ENCODE data around the gene RNF11.

Gene RNF11

DNA sequence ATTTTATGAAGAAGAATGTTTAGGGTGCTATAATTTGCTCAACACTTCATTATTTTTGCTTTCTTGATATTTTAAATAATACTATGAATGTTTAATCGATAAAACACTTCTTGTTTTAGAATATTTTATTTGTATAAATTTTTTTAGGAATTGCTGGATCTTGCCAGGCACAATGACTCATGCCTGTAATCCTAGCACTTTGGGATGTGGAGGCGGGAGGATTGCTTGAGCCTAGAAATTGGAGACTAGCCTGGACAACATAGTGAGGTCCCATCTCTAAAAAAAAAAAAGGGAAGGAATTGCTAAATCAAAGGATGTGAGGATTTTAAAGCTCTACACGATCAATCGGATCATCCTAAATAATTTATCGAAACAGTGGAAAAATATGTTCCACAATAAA lies 17.6 kb downstream of the RNF11 start:
- TF ChIP-seq FOXK2 (IDR thresholded peaks at IDR 0.05), result no peak
- ChIA-PET CTCF (no interaction called here), POLR2A (no interaction called here)
- DNase-seq (ENCODE audit: extremely low spot score), result no peak

DNA sequence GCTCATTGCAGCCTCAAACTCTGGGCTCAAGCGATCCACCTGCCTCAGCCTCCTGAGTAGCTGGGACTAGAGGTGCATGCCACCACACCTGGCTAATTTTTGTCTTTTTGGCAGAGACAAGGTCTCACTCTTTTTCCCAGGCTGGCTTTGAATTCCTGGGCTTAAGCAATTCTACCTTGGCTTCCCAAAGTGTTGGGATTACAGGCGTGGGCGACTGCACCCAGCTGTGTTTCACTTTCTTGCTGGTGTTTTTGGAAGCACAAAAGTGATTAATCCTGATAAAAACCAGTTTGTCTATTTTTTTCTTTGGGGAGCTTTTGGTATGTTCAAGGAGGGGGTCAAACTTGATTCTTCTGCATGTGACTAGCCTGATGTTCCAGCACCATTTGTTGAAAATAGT lies 19.3 kb downstream of the RNF11 start:
- POLR2A ChIA-PET, result interaction anchor here (0.8 kb wide), 1 partner anchor 19 kb away, joined by 3 read pairs; the partner anchor contains the start of gene RNF11
- CTCF ChIA-PET, result interaction anchor here (0.6 to 1.0 kb wide), 2 partner anchors 14 to 463 kb away, joined by 3 to 6 read pairs; no protein-coding TSS in a partner anchor
- no peak for DNase-seq (ENCODE audit: extremely low spot score)
- TF ChIP-seq SUZ12 (IDR thresholded peaks at IDR 0.05), result no peak
- TF ChIP-seq, protein P1, sequence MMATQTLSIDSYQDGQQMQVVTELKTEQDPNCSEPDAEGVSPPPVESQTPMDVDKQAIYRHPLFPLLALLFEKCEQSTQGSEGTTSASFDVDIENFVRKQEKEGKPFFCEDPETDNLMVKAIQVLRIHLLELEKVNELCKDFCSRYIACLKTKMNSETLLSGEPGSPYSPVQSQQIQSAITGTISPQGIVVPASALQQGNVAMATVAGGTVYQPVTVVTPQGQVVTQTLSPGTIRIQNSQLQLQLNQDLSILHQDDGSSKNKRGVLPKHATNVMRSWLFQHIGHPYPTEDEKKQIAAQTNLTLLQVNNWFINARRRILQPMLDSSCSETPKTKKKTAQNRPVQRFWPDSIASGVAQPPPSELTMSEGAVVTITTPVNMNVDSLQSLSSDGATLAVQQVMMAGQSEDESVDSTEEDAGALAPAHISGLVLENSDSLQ (IDR thresholded peaks at IDR 0.05), result no peak
- no peak for TF ChIP-seq FOXM1 (IDR thresholded peaks at IDR 0.05; ENCODE audit: borderline replicate concordance)
- no peak for TF ChIP-seq SP1 (IDR thresholded peaks at IDR 0.05)
- TF ChIP-seq LEF1 (IDR thresholded peaks at IDR 0.05; ENCODE audit: borderline replicate concordance), result no peak
- TF ChIP-seq ZNF384 (IDR thresholded peaks at IDR 0.05), result no peak
- no peak for TF ChIP-seq CTBP1 (IDR thresholded peaks at IDR 0.05; ENCODE audit: borderline replicate concordance)
- no peak for TF ChIP-seq BHLHE40 (IDR thresholded peaks at IDR 0.05; ENCODE audit: borderline replicate concordance)
- no peak for TF ChIP-seq ELF4 (IDR thresholded peaks at IDR 0.05)
- no peak for TF ChIP-seq ARNT (IDR thresholded peaks at IDR 0.05)
- no peak for TF ChIP-seq TARDBP (IDR thresholded peaks at IDR 0.05)
- no peak for TF ChIP-seq FOXA1 (IDR thresholded peaks at IDR 0.05)
- TF ChIP-seq L3MBTL2 (conservative IDR thresholded peaks at IDR 0.05), result no peak
- TF ChIP-seq FOXK2 (IDR thresholded peaks at IDR 0.05), result no peak
- TF ChIP-seq NFRKB (IDR thresholded peaks at IDR 0.05), result no peak
- TF ChIP-seq HDGF (IDR thresholded peaks at IDR 0.05; ENCODE audit: borderline replicate concordance), result no peak

DNA sequence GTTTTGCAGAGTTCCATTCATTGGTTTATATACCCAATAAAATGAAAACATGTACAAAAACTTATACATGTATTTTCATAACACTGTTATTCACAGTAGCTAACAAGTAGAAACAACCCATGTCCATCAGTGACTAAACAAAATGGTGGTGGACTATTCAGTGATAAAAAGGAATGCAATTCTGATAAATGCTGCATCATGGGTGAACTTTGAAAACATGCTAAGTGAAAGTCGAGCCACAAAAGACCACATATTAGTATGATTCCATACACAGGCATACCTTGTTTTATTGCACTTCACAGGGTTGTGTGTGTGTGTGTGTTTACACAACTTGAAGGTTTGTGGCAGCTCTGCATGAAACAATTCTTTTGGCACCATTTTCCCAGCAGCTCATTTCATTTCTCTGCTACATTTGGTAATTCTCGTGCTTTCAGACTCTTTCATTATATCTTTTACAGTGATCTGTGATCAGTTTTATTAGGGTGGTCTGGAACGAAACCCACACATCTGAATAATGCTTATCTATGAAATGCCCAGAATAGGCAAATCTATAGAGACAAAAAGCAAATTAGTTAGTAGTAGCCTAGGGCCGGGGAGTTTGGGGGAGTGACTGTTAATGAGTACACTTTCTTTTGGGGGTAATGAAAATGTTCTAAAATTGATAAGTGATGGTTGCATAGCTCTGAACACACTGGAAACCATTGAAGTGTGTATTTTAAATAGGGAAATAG lies 27.2 kb downstream of the RNF11 start:
- ChIA-PET CTCF (no interaction called here), POLR2A (interaction anchor here (1.0 kb wide), 1 partner anchor 28 kb away, joined by 3 read pairs; the partner anchor contains the start of gene RNF11)
- no peak for TF ChIP-seq CTBP1 (IDR thresholded peaks at IDR 0.05; ENCODE audit: borderline replicate concordance)
- TF ChIP-seq SUZ12 (IDR thresholded peaks at IDR 0.05), result no peak
- TF ChIP-seq, protein P1 (IDR thresholded peaks at IDR 0.05), result no peak
- TF ChIP-seq HDGF (IDR thresholded peaks at IDR 0.05; ENCODE audit: borderline replicate concordance), result no peak
- no peak for TF ChIP-seq FOXK2 (IDR thresholded peaks at IDR 0.05)
- TF ChIP-seq ELF4 (IDR thresholded peaks at IDR 0.05), result no peak
- TF ChIP-seq L3MBTL2 (conservative IDR thresholded peaks at IDR 0.05), result no peak
- no peak for TF ChIP-seq LEF1 (IDR thresholded peaks at IDR 0.05; ENCODE audit: borderline replicate concordance)
- DNase-seq (ENCODE audit: extremely low spot score), result no peak

DNA sequence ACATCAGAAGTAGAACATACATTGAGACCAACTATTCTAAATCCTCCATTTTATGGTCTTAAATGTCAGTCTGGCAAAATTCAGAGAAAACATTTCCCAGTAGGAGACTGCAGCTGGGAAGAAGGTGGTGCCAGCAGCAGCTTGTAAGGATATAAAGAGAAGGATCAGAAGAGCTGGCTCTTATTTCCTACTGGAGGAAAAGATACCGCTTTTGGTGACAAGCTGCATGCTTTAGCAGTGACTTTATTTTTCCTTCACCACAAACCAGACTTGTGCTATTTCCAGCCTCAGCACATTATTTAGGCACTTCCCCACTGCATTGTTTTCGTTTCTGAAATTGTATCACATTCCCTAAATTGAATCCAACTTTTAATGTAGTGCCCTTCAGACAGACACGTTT lies 28.4 kb downstream of the RNF11 start:
- no peak for DNase-seq (ENCODE audit: extremely low spot score)
- TF ChIP-seq LEF1 (IDR thresholded peaks at IDR 0.05; ENCODE audit: borderline replicate concordance) (no peak), BHLHE40 (IDR thresholded peaks at IDR 0.05; ENCODE audit: borderline replicate concordance) (no peak), TARDBP (IDR thresholded peaks at IDR 0.05) (no peak), FOXK2 (IDR thresholded peaks at IDR 0.05) (no peak)
- TF ChIP-seq, protein P1 (IDR thresholded peaks at IDR 0.05), result no peak
- ChIA-PET POLR2A (interaction anchor here (0.7 kb wide), 1 partner anchor 16 kb away, joined by 4 read pairs; no protein-coding TSS in a partner anchor), CTCF (no interaction called here)

DNA sequence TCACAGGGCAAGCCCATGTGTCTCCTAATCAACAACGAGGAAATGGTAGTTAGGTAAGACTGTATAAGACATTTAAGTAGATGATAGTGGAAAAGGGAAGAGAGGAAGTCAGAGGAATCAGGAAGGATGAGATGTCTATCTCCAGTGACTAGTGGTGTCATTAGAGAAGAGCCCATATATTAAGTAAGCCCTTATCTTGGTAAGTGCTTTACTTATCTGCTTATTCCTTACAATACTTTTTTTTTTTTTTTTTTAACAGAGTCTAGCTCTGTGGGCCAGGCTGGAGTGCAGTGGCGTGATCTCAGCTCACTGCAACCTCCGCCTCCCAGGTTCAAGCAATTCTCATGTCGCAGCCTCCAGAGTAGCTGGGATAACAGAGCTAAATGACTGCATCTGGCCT lies 29.5 kb downstream of the RNF11 start:
- CTCF ChIA-PET, result no interaction called here

More for the DNA sequence above, 29.5 kb downstream of the RNF11 start:
- no peak for DNase-seq (ENCODE audit: extremely low spot score)
- TF ChIP-seq ARNT (IDR thresholded peaks at IDR 0.05), result no peak
- no peak for TF ChIP-seq FOXA1 (IDR thresholded peaks at IDR 0.05)
- TF ChIP-seq SUZ12 (IDR thresholded peaks at IDR 0.05), result no peak
- TF ChIP-seq CTBP1 (IDR thresholded peaks at IDR 0.05; ENCODE audit: borderline replicate concordance), result no peak
- no peak for TF ChIP-seq LEF1 (IDR thresholded peaks at IDR 0.05; ENCODE audit: borderline replicate concordance)
- TF ChIP-seq BHLHE40 (IDR thresholded peaks at IDR 0.05; ENCODE audit: borderline replicate concordance), result no peak
- no peak for TF ChIP-seq FOXM1 (IDR thresholded peaks at IDR 0.05; ENCODE audit: borderline replicate concordance)
- no peak for TF ChIP-seq NFRKB (IDR thresholded peaks at IDR 0.05)
- no peak for TF ChIP-seq HDGF (IDR thresholded peaks at IDR 0.05; ENCODE audit: borderline replicate concordance)
- no peak for TF ChIP-seq TARDBP (IDR thresholded peaks at IDR 0.05)
- no peak for TF ChIP-seq L3MBTL2 (conservative IDR thresholded peaks at IDR 0.05)
- TF ChIP-seq SP1 (IDR thresholded peaks at IDR 0.05), result no peak
- no peak for TF ChIP-seq ZNF384 (IDR thresholded peaks at IDR 0.05)
- TF ChIP-seq, protein P1 (IDR thresholded peaks at IDR 0.05), result no peak
- POLR2A ChIA-PET, result no interaction called here
